Measurements from ENCODE around the gene RIPK4. TPM values are rescaled to one million over a fixed set of nuclear protein-coding genes. Genes with fewer than 3 reads are reported as not detected.

Gene RIPK4
- total and polyA plus RNA-seq, 2 donors (not counting 1 experiment from before 2014, with no cell fraction given): not detected

- Mint-ChIP-seq H3K27ac (no peak overlapping the region), H3K4me1 (peaks cover 12% of the 10 kb centered on the region), H3K27me3 (peaks cover 57% of the 10 kb centered on the region), H3K4me3 (no peak overlapping the region), H3K9me3 (ENCODE audit: insufficient read depth) (no peaks in the 10 kb centered on the region)
- peaks cover 0 to 46% (median 9%) of the 10 kb centered on the region in 4 experiments for H3K27me3 ChIP-seq (replicated peaks in 1 of 4; ENCODE audit: control extremely low read depth in 1 of 4, control insufficient read depth in 3 of 4, insufficient read depth in 4 of 4, low read length in 3 of 4)
- WGBS (ENCODE audit: insufficient coverage): 81% methylated on average over 21 of the region's 24 CpGs
- H3K4me1 ChIP-seq (ENCODE audit: control insufficient read depth in 2 of 2, insufficient read depth in 2 of 2, low read length in 2 of 2): peaks cover 4 to 6% of the 10 kb centered on the region in 2 donors
- ATAC-seq (ENCODE audit: low read depth) (no peak), DNase-seq (no peak)
- H4K20me1 ChIP-seq (ENCODE audit: control insufficient read depth, insufficient read depth, low read length, poor library complexity, severe bottlenecking): no peaks in the 10 kb centered on the region
- intact Hi-C loops (cut with micrococcal nuclease): no loop called here
- H3K9me3 ChIP-seq (ENCODE audit: control extremely low read depth in 1 of 3, control insufficient read depth in 2 of 3, insufficient read depth in 1 of 3, low read length in 2 of 3): peaks cover 0 to 5% (median 1%) of the 10 kb centered on the region in 3 donors
- H3K4me2 ChIP-seq (replicated peaks; ENCODE audit: low read depth, low read length, poor library complexity, severe bottlenecking): no peak overlapping the region
- H3K27ac ChIP-seq (ENCODE audit: low read length in 2 of 2): no peak overlapping the region
- ChIA-PET POLR2A (no interaction called here), CTCF (no interaction called here)
- no peak overlapping the region for H3K4me3 ChIP-seq (ENCODE audit: control extremely low read depth in 1 of 5, extremely low read depth in 1 of 5, insufficient read depth in 1 of 5, low read depth in 2 of 5, low read length in 4 of 5)
- H3K79me2 ChIP-seq (ENCODE audit: control insufficient read depth, insufficient read depth, low read length): no peaks in the 10 kb centered on the region
- no peak overlapping the region for H2AFZ ChIP-seq (ENCODE audit: insufficient read depth, low read depth, low read length, poor library complexity, severe bottlenecking)
- H3K9ac ChIP-seq (ENCODE audit: low read length): no peak overlapping the region
- H3K36me3 ChIP-seq (replicated peaks in 1 of 2; ENCODE audit: control extremely low read depth in 1 of 2, control insufficient read depth in 1 of 2, extremely low read depth in 1 of 2, insufficient read depth in 2 of 2, low read length in 1 of 2): no peaks in the 10 kb centered on the region
- TF ChIP-seq EZH2 (IDR thresholded peaks at IDR 0.05; ENCODE audit: borderline replicate concordance, insufficient read depth, low read depth, low read length, poor library complexity, severe bottlenecking): no peak
- TF ChIP-seq CTCF (IDR thresholded peaks at IDR 0.05): no peak
Observed at GRCh38 chr21:41726970-41727783, 39.7 kb downstream of the RIPK4 start.

- Histone ChIP-seq H3K27ac (ENCODE audit: low read length in 2 of 2) (no peak overlapping the region), H3K27me3 (replicated peaks in 1 of 4; ENCODE audit: control extremely low read depth in 1 of 4, control insufficient read depth in 3 of 4, insufficient read depth in 4 of 4, low read length in 3 of 4) (peaks cover 0 to 46% (median 9%) of the 10 kb centered on the region in 4 experiments), H3K9me3 (ENCODE audit: control extremely low read depth in 1 of 3, control insufficient read depth in 2 of 3, insufficient read depth in 1 of 3, low read length in 2 of 3) (peaks cover 0 to 5% (median 0%) of the 10 kb centered on the region in 3 donors), H3K36me3 (replicated peaks in 1 of 2; ENCODE audit: control extremely low read depth in 1 of 2, control insufficient read depth in 1 of 2, extremely low read depth in 1 of 2, insufficient read depth in 2 of 2, low read length in 1 of 2) (no peaks in the 10 kb centered on the region), H3K4me1 (ENCODE audit: control insufficient read depth in 2 of 2, insufficient read depth in 2 of 2, low read length in 2 of 2) (peaks cover 4 to 6% of the 10 kb centered on the region in 2 donors), H2AFZ (ENCODE audit: insufficient read depth, low read depth, low read length, poor library complexity, severe bottlenecking) (no peak overlapping the region), H3K9ac (ENCODE audit: low read length) (no peak overlapping the region), H3K4me2 (replicated peaks; ENCODE audit: low read depth, low read length, poor library complexity, severe bottlenecking) (no peak overlapping the region), H3K79me2 (ENCODE audit: control insufficient read depth, insufficient read depth, low read length) (no peaks in the 10 kb centered on the region), H3K4me3 (ENCODE audit: control extremely low read depth in 1 of 5, extremely low read depth in 1 of 5, insufficient read depth in 1 of 5, low read depth in 2 of 5, low read length in 4 of 5) (no peak overlapping the region), H4K20me1 (ENCODE audit: control insufficient read depth, insufficient read depth, low read length, poor library complexity, severe bottlenecking) (no peaks in the 10 kb centered on the region)
- Mint-ChIP-seq H3K4me3 (no peak overlapping the region), H3K9me3 (ENCODE audit: insufficient read depth) (no peaks in the 10 kb centered on the region), H3K4me1 (peaks cover 12% of the 10 kb centered on the region), H3K27ac (no peak overlapping the region), H3K27me3 (peaks cover 61% of the 10 kb centered on the region)
- ChIA-PET POLR2A (no interaction called here), CTCF (no interaction called here)
- ATAC-seq (ENCODE audit: low read depth) (no peak), DNase-seq (no peak)
- 85% methylated on average over 8 of the region's 9 CpGs for WGBS (ENCODE audit: insufficient coverage)
- intact Hi-C loops (cut with micrococcal nuclease): no loop called here
- TF ChIP-seq CTCF (IDR thresholded peaks at IDR 0.05): no peak
Observed at GRCh38 chr21:41726630-41726969, 40.3 kb downstream of the RIPK4 start.

All from B cell (primary cell).